HG02610 (cell line): ENCODE measurements around the gene PLCL2.

Experiments
- ATAC-seq: cut with Tn5 transposase; IDR thresholded peaks from one replicate; pipeline ENCODE4 v1.9.1; 2021; ENCODE audit warnings: mild to moderate bottlenecking, moderate library complexity; ENCODE audit not compliant: unreplicated experiment

The PLCL2 gene

DNA sequence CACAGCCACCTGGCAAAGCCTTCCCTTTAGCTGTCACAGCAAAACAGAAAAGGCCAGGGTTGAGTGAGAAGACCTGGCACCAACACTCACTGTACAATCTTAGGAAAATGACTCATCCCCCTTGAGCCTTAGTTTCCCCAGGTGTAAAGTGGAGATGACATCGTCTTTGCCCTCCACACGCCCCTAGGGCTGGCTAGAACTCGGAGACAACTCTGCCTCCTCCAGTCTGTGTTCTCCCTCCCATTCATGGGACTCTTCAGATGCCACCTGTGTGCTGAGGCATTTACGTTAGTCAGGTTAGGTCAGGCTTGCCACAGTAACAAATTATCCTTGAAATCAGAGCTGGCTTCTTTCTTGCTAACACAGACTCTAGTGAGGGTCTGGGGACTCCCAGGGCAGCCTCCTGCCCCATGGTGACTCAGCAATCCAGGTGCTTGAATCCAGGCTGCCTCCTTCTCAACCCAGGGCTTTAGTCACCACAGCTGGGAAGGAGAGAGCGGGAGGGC is 252.6 kb downstream of the PLCL2 start:
- ATAC-seq, result no peak

DNA sequence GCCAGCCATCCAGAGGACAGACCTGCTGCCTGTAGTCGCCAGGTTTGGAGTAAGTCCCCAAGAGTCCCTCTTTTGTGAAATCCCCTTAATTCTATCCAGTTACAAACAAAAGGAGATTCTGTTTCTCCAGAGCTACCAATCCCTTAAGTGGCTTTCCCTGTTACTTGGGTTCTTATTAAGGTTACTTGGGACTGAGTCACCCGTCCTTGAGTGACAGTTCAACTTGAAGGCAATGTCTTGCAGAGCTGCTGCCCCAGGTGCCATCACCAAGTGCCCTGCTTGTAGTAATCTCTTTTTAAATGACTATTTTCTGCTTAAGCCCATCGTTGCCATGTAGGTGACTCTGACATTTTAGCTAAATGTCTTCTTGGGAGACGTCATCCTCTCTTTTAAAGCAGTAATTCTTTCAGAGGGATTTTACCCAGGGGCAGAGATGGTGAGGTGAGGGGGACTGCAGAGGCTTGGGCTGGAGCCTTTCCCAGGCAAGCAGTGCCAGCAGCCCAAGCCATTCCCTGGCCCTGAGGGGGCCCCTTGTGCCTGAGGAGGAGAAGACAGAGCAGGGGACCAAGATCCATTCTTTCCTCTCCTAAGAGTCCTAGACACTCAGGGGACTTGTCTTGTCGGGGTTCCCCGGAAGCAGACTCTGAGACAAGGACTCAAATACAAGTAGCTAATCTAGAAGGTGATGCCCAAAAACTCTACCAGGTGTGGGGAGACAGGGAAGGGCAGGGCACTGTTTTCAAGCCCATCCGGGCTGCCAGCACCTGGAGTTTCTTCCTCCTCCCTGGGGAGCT is 253.7 kb downstream of the PLCL2 start:
- ATAC-seq, result no peak
